ENCODE data around the gene DPPA3.
"Not testable (repeated sequence)": the region's sequence is repeated elsewhere in the genome, so short reads cannot be mapped to it uniquely, and the experiment has no call there.

DPPA3 gene

GRCh38 chr12:7731486-7731885, 20.3 kb downstream of the DPPA3 start:
- FAIRE-seq, result no peak

GRCh38 chr12:7732993-7733392, 21.8 kb downstream of the DPPA3 start:
- no peak for FAIRE-seq

- FAIRE-seq, result no peak
Measured at GRCh38 chr12:7747246-7747645, 36.0 kb downstream of the DPPA3 start, which contains the start of gene CLEC4C. Gene CLEC4C (minus strand): TSS chr12:7747375. CDS start chr12:7747348, 27 bp downstream.

- no peak for FAIRE-seq
Measured at GRCh38 chr12:7748852-7749251, 37.6 kb downstream of the DPPA3 start.

- no peak for FAIRE-seq
Measured at GRCh38 chr12:7749442-7749841, 38.2 kb downstream of the DPPA3 start.

- FAIRE-seq, result no peak
Measured at GRCh38 chr12:7750350-7750749, 39.1 kb downstream of the DPPA3 start.

GRCh38 chr12:7751394-7751793, 40.2 kb downstream of the DPPA3 start:
- FAIRE-seq, result no peak

- not testable (repeated sequence) for FAIRE-seq
Measured at GRCh38 chr12:7751941-7752922, 41.0 kb downstream of the DPPA3 start.

- not testable (repeated sequence) for FAIRE-seq
Measured at GRCh38 chr12:7755668-7756067, 44.4 kb downstream of the DPPA3 start.

GRCh38 chr12:7756993-7757392, 45.8 kb downstream of the DPPA3 start:
- FAIRE-seq, result no peak

- FAIRE-seq, result no peak
Measured at GRCh38 chr12:7758766-7759140, 47.5 kb downstream of the DPPA3 start.
